Upper lobe of right lung (tissue), 1 donor: Measurements from ENCODE around the gene TGFBI. TPM values are rescaled to one million over a fixed set of nuclear protein-coding genes. Genes with fewer than 3 reads are reported as not detected.

ENCODE experiments used
- ATAC-seq: fragments of 200-7000 bp; cut with Tn5 transposase; one replicate; pipeline ENCODE4 v1.9.1; 2020; ENCODE audit warnings: mild to moderate bottlenecking, moderate library complexity
- DNase-seq: peaks from one replicate; pipeline ENCODE4 v3.0.0-alpha.2; 2020
- H3K27ac ChIP-seq: fragments of 200-600 bp; one replicate; pipeline ENCODE4 v1.8.0; 2022
- H3K27me3 ChIP-seq: fragments of 200-600 bp; one replicate; pipeline ENCODE4 v1.8.0; 2022; ENCODE audit warnings: mild to moderate bottlenecking
- H3K36me3 ChIP-seq: fragments of 200-600 bp; one replicate; pipeline ENCODE4 v1.8.0; 2022
- H3K4me1 ChIP-seq: fragments of 200-600 bp; one replicate; pipeline ENCODE4 v1.8.0; 2022
- H3K4me3 ChIP-seq: fragments of 200-600 bp; one replicate; pipeline ENCODE4 v1.8.0; 2022; ENCODE audit warnings: mild to moderate bottlenecking
- H3K9me3 ChIP-seq: fragments of 200-600 bp; one replicate; pipeline ENCODE4 v1.8.0; 2022
- CTCF ChIP-seq: fragments of 200-600 bp; IDR thresholded peaks from one replicate; pipeline ENCODE4 v1.8.0; 2022; ENCODE audit warnings: antibody characterized with exemption
- intact Hi-C: fragments of 100-400 bp; cut with DNase I; formaldehyde crosslinking; loops from one replicate; pipeline ENCODE4 v1.11.0; 2022
- total RNA-seq: library from RNA; stranded (reverse); fragmentation: NEBNext Ultra II Directional; extraction: Animal tissue kit (Norgen Biotek cat#: 25700); gene quantifications from one replicate; pipeline ENCODE4 v1.2.1, GENCODE V29; 2021
- donor health status: DM: no; HTN: yes; CAD: no; lungs with severe emphysema.

The TGFBI gene
- total RNA-seq, 1 donor from 2014 or later = 96.7 TPM

GRCh38 chr5:136086783-136087566 is 58.2 kb downstream of the TGFBI start:
- no peaks in the 10 kb centered on the region for H3K9me3 ChIP-seq
- intact Hi-C loops = loop anchor here (10.0 kb wide), 1 partner anchor 142 kb away; no protein-coding TSS in a partner anchor
- no peak for ATAC-seq
- no peak overlapping the region for H3K4me3 ChIP-seq
- no peaks in the 10 kb centered on the region for H3K27me3 ChIP-seq
- H3K36me3 ChIP-seq = no peaks in the 10 kb centered on the region
- H3K4me1 ChIP-seq = peaks cover 11% of the 10 kb centered on the region
- no peak overlapping the region for H3K27ac ChIP-seq
- no peak for TF ChIP-seq CTCF
- no peak for DNase-seq

- Histone ChIP-seq H3K27ac (peak overlapping the region; percentile 55), H3K4me1 (peaks cover 11% of the 10 kb centered on the region), H3K36me3 (no peaks in the 10 kb centered on the region), H3K27me3 (no peaks in the 10 kb centered on the region), H3K4me3 (no peak overlapping the region), H3K9me3 (no peaks in the 10 kb centered on the region)
- intact Hi-C loops = loop anchor here (10.0 kb wide), 1 partner anchor 143 kb away; no protein-coding TSS in a partner anchor
- ATAC-seq (peak; percentile 88), DNase-seq (peak; percentile 73)
- TF ChIP-seq CTCF = no peak
Measured at GRCh38 chr5:136087961-136088871, 59.4 kb downstream of the TGFBI start.

DNA sequence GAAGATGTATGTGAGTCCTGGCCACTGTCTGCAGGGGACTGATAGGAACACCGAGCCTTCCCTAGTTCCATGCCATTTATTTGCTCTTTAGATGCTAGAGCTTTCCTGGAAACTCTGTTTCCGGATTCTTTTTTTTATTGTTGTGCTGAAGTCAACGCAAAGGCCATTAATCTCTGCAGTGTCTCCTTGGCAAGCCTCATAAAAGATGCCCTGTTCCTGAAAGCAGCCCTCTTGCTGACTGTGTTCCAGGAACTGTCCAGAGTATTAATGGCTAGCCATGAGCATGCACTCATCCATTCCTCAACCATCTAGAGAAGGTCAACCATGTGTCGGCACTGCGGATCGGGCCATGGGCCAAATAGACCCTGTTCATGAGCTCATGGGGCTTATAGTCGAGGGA is 61.0 kb downstream of the TGFBI start:
- ATAC-seq (no peak), DNase-seq (no peak)
- Histone ChIP-seq H3K27me3 (no peaks in the 10 kb centered on the region), H3K27ac (no peak overlapping the region), H3K36me3 (no peaks in the 10 kb centered on the region), H3K4me3 (no peak overlapping the region), H3K9me3 (no peaks in the 10 kb centered on the region), H3K4me1 (peaks cover 21% of the 10 kb centered on the region)
- intact Hi-C loops = loop anchor here (10.0 kb wide), 1 partner anchor 145 kb away; no protein-coding TSS in a partner anchor
- no peak for TF ChIP-seq CTCF

- ATAC-seq (no peak), DNase-seq (no peak)
- peaks cover 21% of the 10 kb centered on the region for H3K4me1 ChIP-seq
- no peak overlapping the region for H3K4me3 ChIP-seq
- H3K36me3 ChIP-seq = no peaks in the 10 kb centered on the region
- intact Hi-C loops = no loop called here
- H3K9me3 ChIP-seq = no peaks in the 10 kb centered on the region
- no peak for TF ChIP-seq CTCF
- no peaks in the 10 kb centered on the region for H3K27me3 ChIP-seq
- no peak overlapping the region for H3K27ac ChIP-seq
Measured at GRCh38 chr5:136090319-136090718, 61.5 kb downstream of the TGFBI start.

GRCh38 chr5:136094189-136094912 is 65.6 kb downstream of the TGFBI start:
- Histone ChIP-seq H3K27me3 (no peaks in the 10 kb centered on the region), H3K4me3 (no peak overlapping the region), H3K9me3 (no peaks in the 10 kb centered on the region), H3K27ac (no peak overlapping the region), H3K4me1 (peaks cover 9% of the 10 kb centered on the region), H3K36me3 (no peaks in the 10 kb centered on the region)
- TF ChIP-seq CTCF = no peak
- no peak for DNase-seq
- intact Hi-C loops = no loop called here
- no peak for ATAC-seq
